ENCODE measurements around the gene FLACC1. TPM values are rescaled to one million over a fixed set of nuclear protein-coding genes. Genes with fewer than 3 reads are reported as not detected.

Gene FLACC1
- polyA plus RNA-seq, 3 donors = 0.16 to 0.91 TPM; not detected in 1

DNA sequence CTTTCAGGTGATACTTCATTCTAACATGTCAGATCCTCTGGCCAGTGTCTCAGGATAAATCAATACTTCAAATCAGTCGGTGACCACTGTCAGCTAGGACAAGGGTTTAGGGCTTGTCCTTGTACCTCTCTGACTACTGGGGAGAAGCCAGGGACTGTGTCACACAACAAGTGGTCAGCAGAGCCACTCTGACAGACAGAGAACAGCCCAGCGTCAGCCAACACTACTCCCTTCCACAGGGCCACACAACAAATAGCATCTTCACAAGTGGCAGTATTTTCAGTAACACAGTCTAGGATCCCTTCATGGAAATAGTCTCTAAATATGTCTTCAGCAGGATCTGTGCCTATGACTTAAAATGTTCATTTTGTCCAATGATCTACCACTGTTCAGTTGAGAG lies 14.2 kb downstream of the FLACC1 start:
- Histone ChIP-seq H3K4me2 (replicated peaks; ENCODE audit: extremely low read depth, low read length, poor library complexity, severe bottlenecking) (no peak overlapping the region), H4K20me1 (ENCODE audit: insufficient read depth, low read length) (no peaks in the 10 kb centered on the region), H3K4me1 (ENCODE audit: control insufficient read depth in 1 of 2, insufficient read depth in 2 of 2, low read length in 2 of 2) (no peaks in the 10 kb centered on the region), H3K27ac (ENCODE audit: low read depth in 1 of 2, low read length in 2 of 2) (no peak overlapping the region), H3K9ac (ENCODE audit: insufficient read depth, low read length, poor library complexity, severe bottlenecking) (no peak overlapping the region), H3K27me3 (ENCODE audit: control insufficient read depth in 2 of 2, insufficient read depth in 2 of 2, low read length in 2 of 2) (no peaks in the 10 kb centered on the region), H3K9me3 (replicated peaks in 1 of 2; ENCODE audit: control insufficient read depth in 1 of 2, insufficient read depth in 1 of 2, low read length in 2 of 2) (peaks cover 0 to 4% of the 10 kb centered on the region in 2 donors), H2AFZ (ENCODE audit: insufficient read depth, low read depth, low read length, poor library complexity, severe bottlenecking) (no peak overlapping the region), H3K4me3 (replicated peaks in 1 of 3; ENCODE audit: low read depth in 2 of 3, low read length in 3 of 3) (no peak overlapping the region), H3K79me2 (ENCODE audit: insufficient read depth, low read length) (no peaks in the 10 kb centered on the region), H3K36me3 (replicated peaks in 1 of 2; ENCODE audit: control insufficient read depth in 1 of 2, insufficient read depth in 2 of 2, low read length in 2 of 2) (peaks cover 0 to 6% of the 10 kb centered on the region in 2 donors)
- WGBS (ENCODE audit: insufficient coverage) = 83% methylated on average over 1 of the region's 2 CpGs
- no peaks in the 10 kb centered on the region for H3K4me1 Mint-ChIP-seq
- intact Hi-C loops (cut with micrococcal nuclease) = no loop called here
- TF ChIP-seq, protein P1, sequence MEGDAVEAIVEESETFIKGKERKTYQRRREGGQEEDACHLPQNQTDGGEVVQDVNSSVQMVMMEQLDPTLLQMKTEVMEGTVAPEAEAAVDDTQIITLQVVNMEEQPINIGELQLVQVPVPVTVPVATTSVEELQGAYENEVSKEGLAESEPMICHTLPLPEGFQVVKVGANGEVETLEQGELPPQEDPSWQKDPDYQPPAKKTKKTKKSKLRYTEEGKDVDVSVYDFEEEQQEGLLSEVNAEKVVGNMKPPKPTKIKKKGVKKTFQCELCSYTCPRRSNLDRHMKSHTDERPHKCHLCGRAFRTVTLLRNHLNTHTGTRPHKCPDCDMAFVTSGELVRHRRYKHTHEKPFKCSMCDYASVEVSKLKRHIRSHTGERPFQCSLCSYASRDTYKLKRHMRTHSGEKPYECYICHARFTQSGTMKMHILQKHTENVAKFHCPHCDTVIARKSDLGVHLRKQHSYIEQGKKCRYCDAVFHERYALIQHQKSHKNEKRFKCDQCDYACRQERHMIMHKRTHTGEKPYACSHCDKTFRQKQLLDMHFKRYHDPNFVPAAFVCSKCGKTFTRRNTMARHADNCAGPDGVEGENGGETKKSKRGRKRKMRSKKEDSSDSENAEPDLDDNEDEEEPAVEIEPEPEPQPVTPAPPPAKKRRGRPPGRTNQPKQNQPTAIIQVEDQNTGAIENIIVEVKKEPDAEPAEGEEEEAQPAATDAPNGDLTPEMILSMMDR (IDR thresholded peaks at IDR 0.05) = no peak
- peaks cover 7 to 14% of the 10 kb centered on the region in 2 donors for H3K36me3 Mint-ChIP-seq
- no peak overlapping the region for H3K27ac Mint-ChIP-seq
- H3K4me3 Mint-ChIP-seq = no peak overlapping the region
- peaks cover 0 to 3% (median 0%) of the 10 kb centered on the region in 3 donors for H3K27me3 Mint-ChIP-seq (ENCODE audit: low read depth in 3 of 3)
- no peak for DNase-seq
- peaks cover 0 to 17% (median 2%) of the 10 kb centered on the region in 7 donors for H3K9me3 Mint-ChIP-seq

DNA sequence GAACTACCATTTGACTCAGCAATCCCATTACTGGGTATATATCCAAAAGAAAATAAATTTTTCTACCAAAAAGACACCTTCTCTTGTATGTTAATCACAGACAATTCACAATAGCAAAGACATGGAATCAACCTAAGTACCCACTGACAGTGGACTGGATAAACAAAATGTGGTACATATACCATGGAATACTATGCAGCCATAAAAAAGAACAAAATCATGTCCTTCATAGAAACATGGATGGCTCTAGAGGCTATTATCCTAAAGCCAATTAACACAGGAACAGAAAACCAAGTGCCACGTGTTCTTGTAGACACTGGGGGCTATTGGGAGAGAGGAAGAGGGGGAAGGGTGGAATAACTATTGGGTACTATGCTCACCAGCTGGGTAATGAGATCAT lies 27.7 kb downstream of the FLACC1 start:
- Mint-ChIP-seq H3K4me1 (no peaks in the 10 kb centered on the region), H3K36me3 (no peaks in the 10 kb centered on the region), H3K4me3 (no peak overlapping the region), H3K27ac (no peak overlapping the region), H3K9me3 (peaks cover 3 to 20% (median 12%) of the 10 kb centered on the region in 7 donors), H3K27me3 (ENCODE audit: low read depth in 3 of 3) (peaks cover 0 to 1% (median 0%) of the 10 kb centered on the region in 3 donors)
- DNase-seq = no peak
- Histone ChIP-seq H3K4me1 (ENCODE audit: control insufficient read depth in 1 of 2, insufficient read depth in 2 of 2, low read length in 2 of 2) (no peaks in the 10 kb centered on the region), H3K9ac (ENCODE audit: insufficient read depth, low read length, poor library complexity, severe bottlenecking) (no peak overlapping the region), H3K79me2 (ENCODE audit: insufficient read depth, low read length) (no peaks in the 10 kb centered on the region), H3K4me3 (replicated peaks in 1 of 3; ENCODE audit: low read depth in 2 of 3, low read length in 3 of 3) (no peak overlapping the region), H3K27ac (ENCODE audit: low read depth in 1 of 2, low read length in 2 of 2) (no peak overlapping the region), H3K4me2 (replicated peaks; ENCODE audit: extremely low read depth, low read length, poor library complexity, severe bottlenecking) (no peak overlapping the region), H2AFZ (ENCODE audit: insufficient read depth, low read depth, low read length, poor library complexity, severe bottlenecking) (no peak overlapping the region), H3K9me3 (replicated peaks in 1 of 2; ENCODE audit: control insufficient read depth in 1 of 2, insufficient read depth in 1 of 2, low read length in 2 of 2) (peaks cover 0 to 3% of the 10 kb centered on the region in 2 donors), H3K27me3 (ENCODE audit: control insufficient read depth in 2 of 2, insufficient read depth in 2 of 2, low read length in 2 of 2) (no peaks in the 10 kb centered on the region), H3K36me3 (replicated peaks in 1 of 2; ENCODE audit: control insufficient read depth in 1 of 2, insufficient read depth in 2 of 2, low read length in 2 of 2) (no peaks in the 10 kb centered on the region), H4K20me1 (ENCODE audit: insufficient read depth, low read length) (no peaks in the 10 kb centered on the region)
- TF ChIP-seq, protein P1 (IDR thresholded peaks at IDR 0.05) = no peak
- WGBS (ENCODE audit: insufficient coverage) = no CpG with 5 or more reads among the region's 1 CpG
- intact Hi-C loops (cut with micrococcal nuclease) = no loop called here
